H1 (cell line): Measurements from ENCODE around the gene MRFAP1L1. TPM values are rescaled to one million over a fixed set of nuclear protein-coding genes. Genes with fewer than 3 reads are reported as not detected.
A peak's percentile ranks its signal among the peaks of the same experiment; 100 is the strongest.

Source experiments
- CTCF ChIA-PET: fragments of 300-600 bp; sonication (Branson Sonifier 250); formaldehyde crosslinking; loops from one replicate; lab custom pipeline; 2021; ENCODE audit not compliant: partially characterized antibody; lab: Charles Lee
- POLR2A ChIA-PET: fragments of 300-600 bp; sonication (Branson Sonifier 250); formaldehyde crosslinking; loops from one replicate; lab custom pipeline; 2021; ENCODE audit warnings: inconsistent platforms; ENCODE audit not compliant: partially characterized antibody; lab: Charles Lee
- DNase-seq, 2 experiments: peaks; one replicate each; pipeline versions ENCODE4 v3.0.0 to v3.0.0-alpha.2; 2010 to 2022; ENCODE audit warnings: low spot score in 2 of 2, low read depth in 1 of 2, mixed read lengths in 1 of 2
- FAIRE-seq: peaks from 2 replicates; lab custom pipeline; 2011; peaks lifted over from hg19 to GRCh38; lab: Jason Lieb, UNC
- H2AFZ ChIP-seq: 2 replicates; pipeline ENCODE4 v1.8.1; 2012; ENCODE audit warnings: low read length, inconsistent platforms
- H2AK5ac ChIP-seq: 2 replicates; pipeline ENCODE4 v1.6.1; 2013; ENCODE audit warnings: low read depth, low read length
- H2BK120ac ChIP-seq: replicated peaks from 2 replicates; pipeline ENCODE3; 2013; ENCODE audit warnings: low read depth, low read length, inconsistent platforms
- H2BK12ac ChIP-seq: 2 replicates; pipeline ENCODE4 v1.6.1; 2013; ENCODE audit warnings: low read depth, low read length
- H2BK15ac ChIP-seq: 2 replicates; pipeline ENCODE4 v1.6.1; 2013; ENCODE audit warnings: low read length
- H2BK20ac ChIP-seq: 2 replicates; pipeline ENCODE4 v1.6.1; 2013; ENCODE audit warnings: low read length
- H2BK5ac ChIP-seq: 2 replicates; pipeline ENCODE4 v1.6.1; 2013; ENCODE audit warnings: low read depth, low read length
- H3K14ac ChIP-seq: 2 replicates; pipeline ENCODE4 v1.6.1; 2013; ENCODE audit warnings: inconsistent platforms; ENCODE audit not compliant: insufficient read length
- H3K18ac ChIP-seq: 2 replicates; pipeline ENCODE4 v1.6.1; 2013; ENCODE audit warnings: low read length; ENCODE audit errors: extremely low read depth
- H3K23ac ChIP-seq: 2 replicates; pipeline ENCODE4 v1.6.1; 2013; ENCODE audit warnings: inconsistent platforms; ENCODE audit not compliant: insufficient read length
- H3K23me2 ChIP-seq: 2 replicates; pipeline ENCODE4 v1.6.1; 2013; ENCODE audit warnings: low read depth, low read length
- H3K27ac ChIP-seq: 2 replicates; pipeline ENCODE4 v1.6.1; 2011; ENCODE audit warnings: low read depth, low read length, inconsistent platforms
- H3K27me3 ChIP-seq, 4 experiments: replicated peaks in 1 of 4; 1 replicate in 1 of 4; 2 replicates in 3 of 4; pipeline versions ENCODE4 v1.6.1 to v1.8.1; 2011 to 2013; ENCODE audit warnings: low read length in 3 of 4, mild to moderate bottlenecking in 3 of 4, inconsistent platforms in 2 of 4, mixed read lengths in 2 of 4, moderate library complexity in 1 of 4; ENCODE audit not compliant: control insufficient read depth in 3 of 4, insufficient read depth in 3 of 4; ENCODE audit errors: extremely low read depth in 1 of 4
- H3K36me3 ChIP-seq, 4 experiments: 2 replicates each; pipeline versions ENCODE4 v1.6.1 to v1.8.1; 2011 to 2013; ENCODE audit warnings: mild to moderate bottlenecking in 4 of 4, low read length in 3 of 4, moderate library complexity in 2 of 4, control low read depth in 1 of 4, inconsistent platforms in 1 of 4; ENCODE audit not compliant: insufficient read depth in 4 of 4, control insufficient read depth in 2 of 4
- H3K4ac ChIP-seq: replicated peaks from 2 replicates; pipeline ENCODE3; 2013; ENCODE audit warnings: low read length, low read depth, mixed read lengths, inconsistent platforms; ENCODE audit not compliant: insufficient read length
- H3K4me1 ChIP-seq, 4 experiments: replicated peaks in 1 of 4; 1 replicate in 1 of 4; 2 replicates in 3 of 4; pipeline versions ENCODE4 v1.6.1 to v1.8.1; 2011 to 2013; ENCODE audit warnings: low read length in 3 of 4, inconsistent platforms in 2 of 4, mixed read lengths in 1 of 4; ENCODE audit not compliant: insufficient read depth in 4 of 4, control insufficient read depth in 3 of 4
- H3K4me2 ChIP-seq, 2 experiments: 2 replicates each; pipeline versions ENCODE4 v1.6.1 to v1.8.1; 2011 to 2013; ENCODE audit warnings: low read depth in 2 of 2, low read length in 2 of 2, control low read depth in 1 of 2, inconsistent platforms in 1 of 2, mild to moderate bottlenecking in 1 of 2; ENCODE audit not compliant: insufficient read depth in 1 of 2
- H3K4me3 ChIP-seq, 4 experiments: fragments of 200-600, 300-600 bp in 1 of 4; sonication (generic), shearing (Covaris generic), sonication (Bioruptor Twin) in 1 of 4; 2 replicates each; pipeline versions ENCODE4 v1.5.1 to v1.8.1; 2011 to 2016; ENCODE audit warnings: low read length in 4 of 4, low read depth in 3 of 4, control low read depth in 2 of 4, inconsistent platforms in 2 of 4, mild to moderate bottlenecking in 2 of 4, mixed read lengths in 1 of 4, moderate library complexity in 1 of 4; ENCODE audit not compliant: insufficient read depth in 2 of 4; ENCODE audit errors: extremely low read depth in 1 of 4
- H3K56ac ChIP-seq: replicated peaks from 2 replicates; pipeline ENCODE3; 2013; ENCODE audit warnings: low read depth, mild to moderate bottlenecking, mixed read lengths, low read length, inconsistent platforms; ENCODE audit not compliant: insufficient read length
- H3K79me1 ChIP-seq: 2 replicates; pipeline ENCODE4 v1.6.1; 2013; ENCODE audit warnings: low read depth, low read length, control low read depth
- H3K79me2 ChIP-seq, 2 experiments: 2 replicates each; pipeline versions ENCODE4 v1.6.1 to v1.8.1; 2012 to 2013; ENCODE audit warnings: low read length in 2 of 2, mild to moderate bottlenecking in 2 of 2, inconsistent platforms in 1 of 2; ENCODE audit not compliant: insufficient read depth in 2 of 2, control insufficient read depth in 1 of 2
- H3K9ac ChIP-seq, 4 experiments: replicated peaks in 1 of 4; 1 replicate in 1 of 4; 2 replicates in 3 of 4; pipeline versions ENCODE4 v1.6.1 to v1.8.1; 2011 to 2013; ENCODE audit warnings: low read depth in 3 of 4, low read length in 3 of 4, control low read depth in 2 of 4, mild to moderate bottlenecking in 2 of 4, moderate library complexity in 2 of 4, inconsistent platforms in 1 of 4; ENCODE audit errors: extremely low read depth in 1 of 4
- H3K9me3 ChIP-seq, 2 experiments: 2 replicates each; pipeline versions ENCODE4 v1.6.1 to v1.8.1; 2012 to 2013; ENCODE audit warnings: mild to moderate bottlenecking in 2 of 2, moderate library complexity in 2 of 2, control low read depth in 1 of 2, inconsistent platforms in 1 of 2, low read depth in 1 of 2, low read length in 1 of 2, mixed read lengths in 1 of 2; ENCODE audit not compliant: insufficient read depth in 2 of 2
- H4K20me1 ChIP-seq, 2 experiments: replicated peaks in 1 of 2; 2 replicates each; pipeline versions ENCODE3 to v1.8.1; 2011 to 2013; ENCODE audit warnings: inconsistent platforms in 2 of 2, low read length in 2 of 2, mild to moderate bottlenecking in 1 of 2; ENCODE audit not compliant: insufficient read depth in 2 of 2, control insufficient read depth in 1 of 2
- H4K5ac ChIP-seq: 2 replicates; pipeline ENCODE4 v1.6.1; 2013; ENCODE audit warnings: low read length, low read depth, mixed read lengths, inconsistent platforms; ENCODE audit not compliant: insufficient read length
- H4K8ac ChIP-seq: 2 replicates; pipeline ENCODE4 v1.8.0; 2013; ENCODE audit warnings: mild to moderate bottlenecking, moderate library complexity, low read length, inconsistent platforms; ENCODE audit not compliant: insufficient read depth; ENCODE audit errors: extremely low read depth
- H4K91ac ChIP-seq: replicated peaks from 2 replicates; pipeline ENCODE3; 2013; ENCODE audit warnings: low read length, mixed read lengths, inconsistent platforms; ENCODE audit not compliant: insufficient read length
- ATF3 ChIP-seq: IDR thresholded peaks from 2 replicates; pipeline ENCODE4 v1.6.1; 2011; ENCODE audit warnings: low read depth, mild to moderate bottlenecking, low read length; ENCODE audit not compliant: insufficient read depth
- BACH1 ChIP-seq: IDR thresholded peaks from 2 replicates; pipeline ENCODE4 v1.6.1; 2012; ENCODE audit warnings: low read length, improper control_type of control experiment
- BRCA1 ChIP-seq: IDR thresholded peaks from 2 replicates; pipeline ENCODE4 v1.6.1; 2012; ENCODE audit warnings: low read depth, low read length, improper control_type of control experiment
- CBX8 ChIP-seq: fragments of 300-800, 300-1000 bp; sonication (generic); IDR thresholded peaks from 2 replicates; pipeline ENCODE4 v1.7.1; 2016; ENCODE audit warnings: low read depth, low read length, borderline replicate concordance
- EGR1 ChIP-seq: IDR thresholded peaks from 2 replicates; pipeline ENCODE4 v1.6.1; 2011; ENCODE audit warnings: low read depth, low read length, borderline replicate concordance
- HDAC6 ChIP-seq: IDR thresholded peaks from one replicate; pipeline ENCODE4 v1.7.1; 2012; ENCODE audit warnings: low read depth, mild to moderate bottlenecking, inconsistent platforms, low read length, moderate library complexity
- KDM4A ChIP-seq: IDR thresholded peaks from one replicate; pipeline ENCODE4 v1.7.1; 2012; ENCODE audit warnings: low read depth, mild to moderate bottlenecking, moderate library complexity, low read length, inconsistent platforms; ENCODE audit not compliant: severe bottlenecking
- SIX5 ChIP-seq: IDR thresholded peaks from 2 replicates; pipeline ENCODE4 v1.6.1; 2011; ENCODE audit warnings: mild to moderate bottlenecking, low read depth, low read length
- SP2 ChIP-seq: IDR thresholded peaks from 2 replicates; pipeline ENCODE4 v1.6.1; 2012; ENCODE audit warnings: mild to moderate bottlenecking, low read length, inconsistent platforms
- SP4 ChIP-seq: IDR thresholded peaks from 2 replicates; pipeline ENCODE4 v1.6.1; 2012; ENCODE audit warnings: low read length, inconsistent platforms
- SRF ChIP-seq: IDR thresholded peaks from 2 replicates; pipeline ENCODE4 v1.6.1; 2011; ENCODE audit warnings: mild to moderate bottlenecking, low read depth, low read length, moderate library complexity
- TAF1 ChIP-seq: IDR thresholded peaks from 2 replicates; pipeline ENCODE4 v1.6.1; 2011; ENCODE audit warnings: mild to moderate bottlenecking, low read depth, low read length
- TEAD4 ChIP-seq: IDR thresholded peaks from 2 replicates; pipeline ENCODE4 v1.6.1; 2012; ENCODE audit warnings: low read depth, low read length, inconsistent platforms, mixed read lengths
- WGBS, 2 experiments: shearing (Covaris generic) in 1 of 2; methylation state at CpG; one replicate each; pipeline versions ENCODE4 v1.1.6 to v1.1.7; 2013 to 2015; ENCODE audit warnings: low lambda C conversion rate in 2 of 2, mixed read lengths in 2 of 2, inconsistent platforms in 1 of 2, low coverage in 1 of 2, missing lambda C conversion rate in 1 of 2; ENCODE audit not compliant: insufficient replicate concordance in 2 of 2, insufficient coverage in 1 of 2, insufficient read length in 1 of 2; ENCODE audit errors: extremely low coverage in 1 of 2, missing lambda C conversion rate in 1 of 2; 5-methylcytosine and 5-hydroxymethylcytosine counted together
- polyA plus RNA-seq, 7 experiments: library from polyadenylated mRNA; depleted of rRNA in 3 of 7; stranded (reverse) in 5 of 7; unstranded in 2 of 7; fragments of >200 nt in 5 of 7; fragments of 200-250 nt in 2 of 7; gene quantifications; 1 replicate in 5 of 7; 2 replicates in 1 of 7; 4 replicates in 1 of 7; pipeline versions ENCODE4 v1.2.1 to v1.2.3, GENCODE V29; 2011 to 2013; ENCODE audit warnings: missing spikeins in 2 of 7, mixed read lengths in 2 of 7
- total RNA-seq: library from RNA; stranded (reverse); fragmentation: NEBNext Ultra II Directional; extraction: Animal tissue kit (Norgen Biotek cat#: 25700); gene quantifications from 2 replicates; pipeline ENCODE4 v1.2.1, GENCODE V29; 2021

The MRFAP1L1 gene
- total and polyA plus RNA-seq, 2 of the 8 experiments (the other 6 are each of a cell fraction or from before 2014, with no cell fraction given) = 26.8 to 54.3 TPM

- Histone ChIP-seq H3K79me1 (no peaks in the 10 kb centered on the region), H3K14ac (no peak overlapping the region), H4K5ac (no peak overlapping the region), H3K4me2 (no peak overlapping the region), H3K27me3 (no peaks in the 10 kb centered on the region), H3K18ac (no peak overlapping the region), H2BK120ac (no peak overlapping the region), H3K4ac (no peak overlapping the region), H4K20me1 (peaks cover 0 to 2% of the 10 kb centered on the region in 2 experiments), H2BK5ac (no peak overlapping the region), H3K23me2 (peaks cover 4% of the 10 kb centered on the region), H2AK5ac (no peak overlapping the region), H3K36me3 (no peaks in the 10 kb centered on the region; a peak in 1 of 8 replicates), H2BK15ac (no peak overlapping the region), H3K56ac (no peak overlapping the region), H3K4me1 (peaks cover 0 to 13% (median 6%) of the 10 kb centered on the region in 4 experiments; a peak in 5 of 7 replicates), H3K79me2 (no peaks in the 10 kb centered on the region), H3K23ac (no peak overlapping the region), H4K8ac (no peak overlapping the region), H2BK12ac (no peak overlapping the region), H3K9ac (no peak overlapping the region), H3K4me3 (no peak overlapping the region), H2BK20ac (no peak overlapping the region), H2AFZ (peak overlapping the region; percentile 73; the same call in 1 of the 2 replicates), H3K9me3 (no peaks in the 10 kb centered on the region), H3K27ac (no peak overlapping the region), H4K91ac (no peak overlapping the region)
- ChIA-PET CTCF (interaction anchor here (0.7 to 3.9 kb wide), 6 partner anchors 11 to 1946 kb away, joined by 3 to 20 read pairs (median 4); no protein-coding TSS in a partner anchor), POLR2A (no interaction called here)
- DNase-seq (no peak), FAIRE-seq (no peak)
- TF ChIP-seq CBX8 (no peak), SP4 (no peak), SIX5 (no peak), TEAD4 (no peak), ATF3 (no peak), BRCA1 (no peak), KDM4A (no peak), SRF (no peak), SP2 (no peak), HDAC6 (no peak), TAF1 (no peak), BACH1 (no peak), EGR1 (no peak)
- WGBS, 2 experiments = 83% methylated on average over 20 of the region's 20 CpGs; no CpG with 5 or more reads in 1 of the 2 experiments
These were observed 21.1 kb upstream of the MRFAP1L1 start for GRCh38 chr4:6730603-6731317.
